Rectal smooth muscle tissue (tissue), 1 donor: Measurements from ENCODE around the gene CAND1.

Experiments
- H3K27ac ChIP-seq: one replicate; pipeline ENCODE4 v1.7.0; 2013; ENCODE audit warnings: low read depth, low read length, inconsistent platforms
- H3K27me3 ChIP-seq: one replicate; pipeline ENCODE4 v1.7.0; 2013; ENCODE audit warnings: low read length; ENCODE audit not compliant: control insufficient read depth, insufficient read depth
- H3K36me3 ChIP-seq: one replicate; pipeline ENCODE4 v1.7.0; 2013; ENCODE audit warnings: low read length; ENCODE audit not compliant: control insufficient read depth, insufficient read depth
- H3K4me1 ChIP-seq: one replicate; pipeline ENCODE4 v1.7.0; 2013; ENCODE audit warnings: low read length; ENCODE audit not compliant: control insufficient read depth, insufficient read depth
- H3K4me3 ChIP-seq: one replicate; pipeline ENCODE4 v1.7.0; 2013; ENCODE audit warnings: low read length
- H3K9ac ChIP-seq: one replicate; pipeline ENCODE4 v1.7.0; 2013; ENCODE audit warnings: low read length

The CAND1 gene

GRCh38 chr12:67268335-67268895 lies 743 bp upstream of the CAND1 start:
- Histone ChIP-seq H3K36me3 (no peaks in the 10 kb centered on the region), H3K27me3 (no peaks in the 10 kb centered on the region), H3K9ac (peak overlapping the region; percentile 64), H3K4me3 (peak overlapping the region; percentile 94), H3K27ac (peak overlapping the region; percentile 99), H3K4me1 (peaks cover 9% of the 10 kb centered on the region)

- H3K9ac ChIP-seq = peak overlapping the region; percentile 82
- peaks cover 11% of the 10 kb centered on the region for H3K4me1 ChIP-seq
- H3K36me3 ChIP-seq = no peaks in the 10 kb centered on the region
- H3K27ac ChIP-seq = peak overlapping the region; percentile 99
- peak overlapping the region; percentile 96 for H3K4me3 ChIP-seq
- no peaks in the 10 kb centered on the region for H3K27me3 ChIP-seq
Observed at GRCh38 chr12:67269633-67270573, 745 bp downstream of the CAND1 start.

GRCh38 chr12:67270622-67271021 lies 1.5 kb downstream of the CAND1 start:
- Histone ChIP-seq H3K27me3 (no peaks in the 10 kb centered on the region), H3K27ac (peak overlapping the region; percentile 99), H3K4me1 (peaks cover 12% of the 10 kb centered on the region), H3K9ac (no peak overlapping the region), H3K4me3 (peak overlapping the region; percentile 96), H3K36me3 (no peaks in the 10 kb centered on the region)

- Histone ChIP-seq H3K36me3 (no peaks in the 10 kb centered on the region), H3K4me1 (peaks cover 12% of the 10 kb centered on the region)
Observed at GRCh38 chr12:67271976-67272375, 2.8 kb downstream of the CAND1 start.

GRCh38 chr12:67274186-67274585 lies 5.0 kb downstream of the CAND1 start:
- H3K36me3 ChIP-seq = no peaks in the 10 kb centered on the region
- H3K27me3 ChIP-seq = no peaks in the 10 kb centered on the region
- peak overlapping the region; percentile 16 for H3K4me3 ChIP-seq
- no peak overlapping the region for H3K9ac ChIP-seq
- H3K4me1 ChIP-seq = peaks cover 8% of the 10 kb centered on the region
- H3K27ac ChIP-seq = no peak overlapping the region

More at GRCh38 chr12:67271976-67272375, 2.8 kb downstream of the CAND1 start:
- H3K4me3 ChIP-seq = no peak overlapping the region
- H3K27me3 ChIP-seq = no peaks in the 10 kb centered on the region
- no peak overlapping the region for H3K9ac ChIP-seq
- H3K27ac ChIP-seq = no peak overlapping the region

DNA sequence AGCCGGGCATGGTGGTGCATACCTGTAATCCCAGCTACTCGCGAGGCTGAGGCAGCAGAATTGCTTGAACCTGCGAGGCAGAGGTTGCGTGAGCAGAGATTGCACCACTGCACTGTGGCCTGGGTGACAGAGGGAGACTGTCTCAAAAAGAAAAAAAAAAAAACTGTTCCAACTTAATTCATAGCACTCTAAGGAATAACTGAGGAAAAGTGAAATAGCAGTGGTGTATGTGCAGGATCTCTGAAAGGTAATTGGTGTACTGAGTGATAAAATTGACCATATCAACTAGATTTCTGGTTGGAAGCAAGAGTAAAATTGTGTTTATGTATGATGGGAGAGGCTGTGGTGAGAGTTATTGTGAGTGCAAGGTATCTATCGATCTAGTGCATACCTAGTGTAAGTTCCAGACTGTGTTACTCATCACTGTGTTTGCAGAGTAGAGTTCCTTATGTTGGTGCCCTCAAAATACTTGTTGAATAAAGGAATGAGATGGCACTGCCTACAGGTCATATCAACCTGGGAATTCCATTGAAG lies 6.3 kb downstream of the CAND1 start:
- Histone ChIP-seq H3K27ac (no peak overlapping the region), H3K27me3 (no peaks in the 10 kb centered on the region), H3K9ac (no peak overlapping the region), H3K36me3 (no peaks in the 10 kb centered on the region), H3K4me3 (no peak overlapping the region), H3K4me1 (peaks cover 8% of the 10 kb centered on the region)

DNA sequence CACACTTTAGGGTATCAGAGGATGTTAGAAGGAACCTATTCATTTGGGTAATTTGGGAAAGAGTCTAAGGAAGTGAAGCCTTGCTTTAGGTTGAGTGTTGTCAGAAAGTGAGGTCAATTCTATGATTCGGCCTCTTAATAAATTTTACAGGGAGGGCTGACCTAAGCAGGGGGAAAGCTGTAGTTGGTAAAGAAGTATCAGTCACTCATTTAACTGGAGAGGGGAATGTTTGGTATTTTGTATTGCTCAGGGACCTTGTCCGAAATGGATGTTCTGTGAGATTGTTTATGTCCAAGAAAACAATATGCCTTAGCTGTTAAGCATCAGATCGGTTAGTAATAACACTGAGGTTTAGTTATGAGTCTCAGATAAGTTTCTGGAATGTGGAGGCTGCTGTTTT lies 7.3 kb downstream of the CAND1 start:
- Histone ChIP-seq H3K4me3 (no peak overlapping the region), H3K27me3 (no peaks in the 10 kb centered on the region), H3K9ac (no peak overlapping the region), H3K4me1 (peaks cover 8% of the 10 kb centered on the region), H3K36me3 (no peaks in the 10 kb centered on the region), H3K27ac (no peak overlapping the region)

GRCh38 chr12:67279637-67280036 lies 10.5 kb downstream of the CAND1 start:
- Histone ChIP-seq H3K36me3 (peaks cover 2% of the 10 kb centered on the region), H3K27ac (no peak overlapping the region), H3K9ac (no peak overlapping the region), H3K4me1 (peaks cover 5% of the 10 kb centered on the region), H3K4me3 (no peak overlapping the region), H3K27me3 (no peaks in the 10 kb centered on the region)

- H3K36me3 ChIP-seq = peaks cover 2% of the 10 kb centered on the region
- H3K9ac ChIP-seq = no peak overlapping the region
- H3K4me1 ChIP-seq = peaks cover 3% of the 10 kb centered on the region
- H3K27ac ChIP-seq = no peak overlapping the region
- no peaks in the 10 kb centered on the region for H3K27me3 ChIP-seq
- H3K4me3 ChIP-seq = no peak overlapping the region
Observed at GRCh38 chr12:67280088-67280487, 10.9 kb downstream of the CAND1 start.

- peaks cover 3% of the 10 kb centered on the region for H3K4me1 ChIP-seq
- H3K9ac ChIP-seq = no peak overlapping the region
Observed at GRCh38 chr12:67280572-67280971, 11.4 kb downstream of the CAND1 start.

GRCh38 chr12:67284561-67284960 lies 15.4 kb downstream of the CAND1 start:
- H3K27ac ChIP-seq = no peak overlapping the region
- H3K4me1 ChIP-seq = no peaks in the 10 kb centered on the region
- no peaks in the 10 kb centered on the region for H3K27me3 ChIP-seq
- H3K4me3 ChIP-seq = no peak overlapping the region
- no peak overlapping the region for H3K9ac ChIP-seq
- peaks cover 2% of the 10 kb centered on the region for H3K36me3 ChIP-seq

More at GRCh38 chr12:67280572-67280971, 11.4 kb downstream of the CAND1 start:
- Histone ChIP-seq H3K4me3 (no peak overlapping the region), H3K36me3 (peaks cover 2% of the 10 kb centered on the region), H3K27me3 (no peaks in the 10 kb centered on the region), H3K27ac (no peak overlapping the region)

GRCh38 chr12:67286257-67286656 lies 17.1 kb downstream of the CAND1 start:
- no peaks in the 10 kb centered on the region for H3K27me3 ChIP-seq
- no peaks in the 10 kb centered on the region for H3K4me1 ChIP-seq
- H3K36me3 ChIP-seq = peaks cover 2% of the 10 kb centered on the region

More at GRCh38 chr12:67286257-67286656, 17.1 kb downstream of the CAND1 start:
- Histone ChIP-seq H3K4me3 (no peak overlapping the region), H3K27ac (no peak overlapping the region), H3K9ac (no peak overlapping the region)
